Ascending aorta (tissue), 2 donors: ENCODE measurements around the gene OR52E8. TPM values are rescaled to one million over a fixed set of nuclear protein-coding genes. Genes with fewer than 3 reads are reported as not detected.

ENCODE experiments used
- DNase-seq, 2 donors: peaks; one replicate each; pipeline ENCODE4 v3.0.0-alpha.2; 2019; ENCODE audit warnings: low spot score in 2 of 2
- H3K27ac ChIP-seq, 2 donors: fragments of 200-600 bp; sonication (generic); one replicate each; pipeline ENCODE4 v1.5.1; 2016 to 2017; ENCODE audit warnings: mild to moderate bottlenecking in 1 of 2
- H3K27me3 ChIP-seq: fragments of 200-600 bp; sonication (generic); one replicate; pipeline ENCODE4 v1.5.1; 2017
- H3K36me3 ChIP-seq, 2 donors: fragments of 200-600 bp; sonication (generic); one replicate each; pipeline ENCODE4 v1.5.1; 2016
- H3K4me1 ChIP-seq, 2 donors: fragments of 200-600 bp; sonication (generic); one replicate each; pipeline ENCODE4 v1.5.1; 2016 to 2017; ENCODE audit warnings: mild to moderate bottlenecking in 1 of 2
- H3K4me3 ChIP-seq, 2 donors: fragments of 200-600 bp; sonication (generic); one replicate each; pipeline ENCODE4 v1.5.1; 2016 to 2017; ENCODE audit warnings: mild to moderate bottlenecking in 1 of 2
- H3K9me3 ChIP-seq, 2 donors: fragments of 200-600 bp; sonication (generic); one replicate each; pipeline ENCODE4 v1.5.1; 2016
- intact Hi-C: fragments of 100-400 bp; cut with DNase I; formaldehyde crosslinking; loops from one replicate; pipeline ENCODE4 v1.15.1; 2023
- total RNA-seq: library from RNA; depleted of rRNA; stranded (reverse); fragments of >200 nt; gene quantifications from one replicate; pipeline ENCODE4 v1.1.0, GENCODE V29; 2016
- TF ChIP-seq, protein P1 (sequence below), 3 experiments: fragments of 200-600 bp in 2 of 3; fragments of 450-650 bp in 1 of 3; sonication (generic) in 2 of 3; IDR thresholded peaks; one replicate each; pipeline ENCODE4 v1.5.1; 2016 to 2019; ENCODE audit warnings: antibody characterized with exemption in 3 of 3, mild to moderate bottlenecking in 1 of 3, moderate library complexity in 1 of 3

OR52E8 gene
- total RNA-seq, 1 donor from 2014 or later: not detected

DNA sequence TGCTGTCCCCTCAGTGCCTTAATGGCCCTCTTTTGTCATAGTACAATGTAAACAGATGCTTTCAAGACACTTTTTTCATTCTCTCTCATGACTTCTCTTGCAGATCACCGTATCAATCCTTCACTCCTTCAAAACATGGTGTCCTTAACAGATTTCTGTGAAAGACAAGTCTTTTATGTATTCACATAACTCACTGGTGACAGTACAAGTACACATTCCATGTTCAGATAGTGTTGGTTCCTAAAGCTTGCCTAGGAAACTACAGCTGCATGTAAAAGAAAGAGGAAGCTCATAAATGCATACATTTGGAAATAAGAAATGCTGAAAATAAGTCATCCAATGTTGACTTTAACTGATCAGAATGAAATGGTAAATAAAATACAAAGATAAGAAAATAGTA lies 10.8 kb downstream of the OR52E8 start:
- Histone ChIP-seq H3K4me3 (no peak overlapping the region), H3K27me3 (no peaks in the 10 kb centered on the region), H3K9me3 (no peaks in the 10 kb centered on the region), H3K36me3 (no peaks in the 10 kb centered on the region), H3K27ac (no peak overlapping the region), H3K4me1 (no peaks in the 10 kb centered on the region)
- TF ChIP-seq, protein P1, sequence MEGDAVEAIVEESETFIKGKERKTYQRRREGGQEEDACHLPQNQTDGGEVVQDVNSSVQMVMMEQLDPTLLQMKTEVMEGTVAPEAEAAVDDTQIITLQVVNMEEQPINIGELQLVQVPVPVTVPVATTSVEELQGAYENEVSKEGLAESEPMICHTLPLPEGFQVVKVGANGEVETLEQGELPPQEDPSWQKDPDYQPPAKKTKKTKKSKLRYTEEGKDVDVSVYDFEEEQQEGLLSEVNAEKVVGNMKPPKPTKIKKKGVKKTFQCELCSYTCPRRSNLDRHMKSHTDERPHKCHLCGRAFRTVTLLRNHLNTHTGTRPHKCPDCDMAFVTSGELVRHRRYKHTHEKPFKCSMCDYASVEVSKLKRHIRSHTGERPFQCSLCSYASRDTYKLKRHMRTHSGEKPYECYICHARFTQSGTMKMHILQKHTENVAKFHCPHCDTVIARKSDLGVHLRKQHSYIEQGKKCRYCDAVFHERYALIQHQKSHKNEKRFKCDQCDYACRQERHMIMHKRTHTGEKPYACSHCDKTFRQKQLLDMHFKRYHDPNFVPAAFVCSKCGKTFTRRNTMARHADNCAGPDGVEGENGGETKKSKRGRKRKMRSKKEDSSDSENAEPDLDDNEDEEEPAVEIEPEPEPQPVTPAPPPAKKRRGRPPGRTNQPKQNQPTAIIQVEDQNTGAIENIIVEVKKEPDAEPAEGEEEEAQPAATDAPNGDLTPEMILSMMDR (IDR thresholded peaks at IDR 0.05): no peak
- no peak for DNase-seq
- intact Hi-C loops: no loop called here

DNA sequence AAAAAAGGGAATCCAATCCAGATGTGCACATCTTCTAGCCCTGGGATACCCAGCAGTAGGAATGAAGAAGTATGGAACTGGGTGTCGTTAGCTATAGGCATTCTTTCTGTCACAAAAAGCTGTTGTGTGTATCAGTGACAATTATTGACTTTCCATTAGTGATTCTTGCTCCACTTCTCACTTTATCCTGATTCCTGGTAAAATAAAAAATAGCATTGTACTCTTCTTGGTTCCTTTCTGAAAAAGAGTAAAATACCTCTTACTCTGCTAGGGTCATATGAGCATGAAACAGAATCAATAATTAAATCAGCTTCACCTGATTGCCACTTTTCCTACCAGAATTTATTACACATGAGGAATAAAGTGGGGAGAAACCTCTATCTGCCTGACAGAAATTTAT lies 15.7 kb downstream of the OR52E8 start, which contains the start of gene OR52E6:
TSS of gene OR52E6 (minus strand) at position 101 of the 400 bp plus-strand sequence. CDS start at position 101, 0 bp downstream.
- Histone ChIP-seq H3K27me3 (no peaks in the 10 kb centered on the region), H3K27ac (no peak within 1 kb of the TSS), H3K9me3 (no peaks in the 10 kb centered on the region), H3K36me3 (no peaks in the 10 kb centered on the region), H3K4me3 (no peak within 1 kb of the TSS), H3K4me1 (no peaks in the 10 kb centered on the region)
- DNase-seq: no peak
- intact Hi-C loops: no loop called here
- TF ChIP-seq, protein P1 (IDR thresholded peaks at IDR 0.05): no peak

DNA sequence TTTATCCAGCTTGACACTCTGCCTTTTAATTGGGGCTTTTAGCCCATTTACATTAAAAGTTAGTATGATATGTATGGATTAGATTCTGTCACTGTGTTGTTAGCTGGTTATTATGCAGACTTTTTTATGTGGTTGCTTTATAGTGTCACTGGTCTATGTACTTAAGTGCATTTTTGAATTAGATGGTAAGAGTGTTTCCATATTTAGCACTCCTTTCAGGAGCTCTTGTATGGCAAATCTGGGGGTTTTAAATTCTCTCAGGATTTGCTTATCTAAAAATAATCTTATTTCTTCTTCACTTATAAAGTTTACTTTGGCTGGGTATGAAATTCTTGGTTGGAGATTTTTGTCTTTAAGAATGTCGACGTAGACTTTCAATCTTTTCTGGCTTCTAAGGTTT lies 19.8 kb downstream of the OR52E8 start:
- H3K4me1 ChIP-seq: no peaks in the 10 kb centered on the region
- H3K27me3 ChIP-seq: no peaks in the 10 kb centered on the region
- intact Hi-C loops: no loop called here

DNA sequence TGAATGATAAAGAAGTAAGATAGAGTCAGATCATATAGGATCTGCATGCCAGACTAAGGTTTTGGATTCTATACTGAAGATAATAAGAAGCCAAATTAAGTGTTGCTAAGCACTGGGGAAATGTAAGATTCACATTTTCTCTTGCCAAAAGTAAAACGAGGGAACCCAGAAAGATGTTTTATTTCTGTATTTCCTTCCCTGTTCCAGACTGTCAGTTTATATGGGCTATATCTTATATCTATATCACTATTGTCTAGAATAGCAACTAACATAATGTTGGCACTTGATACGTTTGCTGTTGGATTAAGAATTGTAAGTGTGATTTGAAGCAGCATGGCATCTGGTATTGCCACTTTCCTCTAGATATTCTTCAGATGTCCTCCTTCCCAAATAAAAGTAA lies 24.0 kb downstream of the OR52E8 start:
- no peaks in the 10 kb centered on the region for H3K27me3 ChIP-seq
- intact Hi-C loops: no loop called here
- H3K36me3 ChIP-seq: no peaks in the 10 kb centered on the region
- H3K4me3 ChIP-seq: no peak overlapping the region
- no peak overlapping the region for H3K27ac ChIP-seq
- TF ChIP-seq, protein P1 (IDR thresholded peaks at IDR 0.05): no peak
- H3K4me1 ChIP-seq: no peaks in the 10 kb centered on the region
- no peak for DNase-seq
- H3K9me3 ChIP-seq: no peaks in the 10 kb centered on the region

More for the DNA sequence above, 19.8 kb downstream of the OR52E8 start:
- H3K9me3 ChIP-seq: no peaks in the 10 kb centered on the region
- no peak for DNase-seq
- no peak overlapping the region for H3K27ac ChIP-seq
- no peak overlapping the region for H3K4me3 ChIP-seq
- no peaks in the 10 kb centered on the region for H3K36me3 ChIP-seq
- TF ChIP-seq, protein P1 (IDR thresholded peaks at IDR 0.05): no peak

DNA sequence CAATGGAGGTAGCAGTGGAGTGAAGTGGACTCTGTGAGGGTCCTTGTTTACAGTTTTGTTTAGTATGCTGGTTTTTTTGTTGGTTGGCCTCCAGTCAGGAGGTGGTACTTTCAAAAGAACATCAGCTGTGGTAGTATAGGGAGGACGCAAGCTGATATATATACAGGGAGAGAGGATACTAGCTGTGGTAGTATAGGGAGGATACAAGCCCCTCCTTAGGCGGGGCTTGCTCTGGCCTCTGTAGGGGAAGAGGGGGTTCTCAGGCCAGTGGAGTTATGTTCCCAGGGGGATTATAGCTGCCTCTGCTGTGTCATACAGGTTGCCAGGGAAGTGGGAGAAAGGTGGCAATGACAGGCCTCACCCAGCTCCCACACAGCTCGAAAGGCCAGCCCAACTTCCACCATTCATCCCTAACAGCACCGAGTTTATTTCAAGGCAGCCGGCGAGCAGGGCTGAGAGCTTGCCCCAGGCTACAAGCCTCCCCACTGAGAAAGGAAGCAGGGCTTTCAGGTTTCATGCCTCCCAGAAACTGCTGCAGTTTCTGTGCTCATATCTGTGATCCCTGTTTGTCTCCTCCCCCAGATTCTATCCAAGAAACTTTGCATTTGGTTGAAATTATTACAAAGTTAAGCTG lies 26.2 kb downstream of the OR52E8 start:
- intact Hi-C loops: no loop called here
- TF ChIP-seq, protein P1 (IDR thresholded peaks at IDR 0.05): no peak
- H3K9me3 ChIP-seq: no peaks in the 10 kb centered on the region
- H3K27me3 ChIP-seq: no peaks in the 10 kb centered on the region
- H3K36me3 ChIP-seq: no peaks in the 10 kb centered on the region
- no peak overlapping the region for H3K27ac ChIP-seq
- no peak overlapping the region for H3K4me3 ChIP-seq
- DNase-seq: no peak
- no peaks in the 10 kb centered on the region for H3K4me1 ChIP-seq
